Activated naive CD8-positive, alpha-beta T cell treated with anti-CD3 and anti-CD28 coated beads, Interleukin-2, amount 50 U/mL, for 24 hours (primary cell): ENCODE results near the gene ASB11.
"Not testable (repeated sequence)": the region's sequence is repeated elsewhere in the genome, so short reads cannot be mapped to it uniquely, and the experiment has no call there.

ENCODE experiments used
- ATAC-seq: fragments of 150-1000 bp; cut with Tn5 transposase; one replicate; pipeline ENCODE4 v1.10.0; 2021
- DNase-seq: peaks from one replicate; pipeline ENCODE4 v3.0.0; 2021
- H3K27ac Mint-ChIP-seq: one replicate; pipeline ENCODE4 v1.8.0; 2021; ENCODE audit warnings: mild to moderate bottlenecking, mixed read lengths
- H3K27me3 Mint-ChIP-seq: one replicate; pipeline ENCODE4 v1.8.0; 2021; ENCODE audit warnings: mixed read lengths
- H3K36me3 Mint-ChIP-seq: one replicate; pipeline ENCODE4 v1.8.0; 2021; ENCODE audit warnings: low read depth, mixed read lengths
- H3K4me1 Mint-ChIP-seq: one replicate; pipeline ENCODE4 v1.8.0; 2021; ENCODE audit warnings: mixed read lengths
- H3K4me3 Mint-ChIP-seq: one replicate; pipeline ENCODE4 v1.8.0; 2021; ENCODE audit warnings: mild to moderate bottlenecking, moderate library complexity, mixed read lengths
- H3K9me3 Mint-ChIP-seq: one replicate; pipeline ENCODE4 v1.8.0; 2021; ENCODE audit warnings: mixed read lengths

The ASB11 gene

DNA sequence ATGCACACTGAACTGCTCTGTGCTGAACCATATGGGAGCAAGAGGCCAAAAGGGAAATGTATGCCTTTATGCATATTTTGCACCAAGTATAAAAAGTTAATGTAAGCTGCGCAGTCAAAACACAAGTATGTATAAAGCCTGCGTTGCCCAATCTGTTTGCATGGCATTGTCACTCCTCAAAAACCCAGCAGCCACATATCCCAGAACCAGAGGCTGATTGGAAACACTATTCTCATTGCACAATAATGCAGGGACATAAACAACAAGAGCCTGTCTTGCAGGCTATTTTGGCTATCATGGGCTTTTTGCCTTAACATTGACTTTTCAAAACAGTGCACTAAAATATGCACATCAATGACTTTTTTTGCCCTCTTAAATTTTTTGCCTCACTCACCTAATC lies 40.5 kb downstream of the ASB11 start:
- no peaks in the 10 kb centered on the region for H3K36me3 Mint-ChIP-seq
- no peaks in the 10 kb centered on the region for H3K27me3 Mint-ChIP-seq
- H3K4me3 Mint-ChIP-seq = no peak overlapping the region
- DNase-seq = no peak
- no peaks in the 10 kb centered on the region for H3K9me3 Mint-ChIP-seq
- ATAC-seq = no peak
- no peak overlapping the region for H3K27ac Mint-ChIP-seq
- H3K4me1 Mint-ChIP-seq = peaks cover 4% of the 10 kb centered on the region

DNA sequence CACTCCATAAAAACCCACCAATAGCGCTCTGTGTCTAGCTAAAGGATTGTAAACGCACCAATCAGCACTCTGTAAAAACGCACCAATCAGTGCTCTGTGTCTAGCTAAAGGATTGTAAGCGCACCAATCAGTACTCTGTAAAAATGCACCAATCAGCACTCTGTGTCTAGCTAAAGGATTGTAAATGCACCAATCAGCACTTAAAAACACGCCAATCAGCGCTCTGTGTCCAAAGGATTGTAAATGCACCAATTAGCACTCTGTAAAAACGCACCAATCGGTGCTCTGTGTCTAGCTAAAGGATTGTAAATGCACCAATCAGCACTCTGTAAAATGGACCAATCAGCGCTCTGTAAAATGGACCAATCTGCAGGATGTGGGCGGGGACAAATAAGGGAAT lies 42.2 kb downstream of the ASB11 start:
- H3K4me3 Mint-ChIP-seq, H3K9me3 Mint-ChIP-seq: not testable (repeated sequence)

DNA sequence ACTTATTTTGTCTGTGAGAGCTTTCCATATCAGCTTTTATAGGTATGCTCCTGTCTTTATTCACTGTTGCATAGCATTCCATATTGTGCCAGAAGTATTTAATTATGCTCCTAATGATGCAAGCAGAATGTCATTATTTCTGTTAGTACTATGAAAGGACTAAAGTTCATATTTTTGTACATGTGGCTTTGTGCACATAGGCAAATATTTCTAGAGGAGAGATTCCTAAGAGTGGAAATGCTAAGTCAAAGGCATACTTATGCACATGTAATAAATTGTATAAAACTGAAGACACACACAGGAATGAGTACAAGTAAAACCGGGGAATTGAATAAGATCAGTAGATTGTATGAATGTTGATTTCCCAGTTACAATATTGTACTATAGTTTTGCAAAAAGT lies 43.7 kb downstream of the ASB11 start:
- no peak for ATAC-seq
- Mint-ChIP-seq H3K36me3 (no peaks in the 10 kb centered on the region), H3K27ac (no peak overlapping the region)

More for the DNA sequence above, 42.2 kb downstream of the ASB11 start:
- H3K36me3 Mint-ChIP-seq, H3K27ac Mint-ChIP-seq, DNase-seq, H3K27me3 Mint-ChIP-seq, H3K4me1 Mint-ChIP-seq, ATAC-seq: not testable (repeated sequence)

DNA sequence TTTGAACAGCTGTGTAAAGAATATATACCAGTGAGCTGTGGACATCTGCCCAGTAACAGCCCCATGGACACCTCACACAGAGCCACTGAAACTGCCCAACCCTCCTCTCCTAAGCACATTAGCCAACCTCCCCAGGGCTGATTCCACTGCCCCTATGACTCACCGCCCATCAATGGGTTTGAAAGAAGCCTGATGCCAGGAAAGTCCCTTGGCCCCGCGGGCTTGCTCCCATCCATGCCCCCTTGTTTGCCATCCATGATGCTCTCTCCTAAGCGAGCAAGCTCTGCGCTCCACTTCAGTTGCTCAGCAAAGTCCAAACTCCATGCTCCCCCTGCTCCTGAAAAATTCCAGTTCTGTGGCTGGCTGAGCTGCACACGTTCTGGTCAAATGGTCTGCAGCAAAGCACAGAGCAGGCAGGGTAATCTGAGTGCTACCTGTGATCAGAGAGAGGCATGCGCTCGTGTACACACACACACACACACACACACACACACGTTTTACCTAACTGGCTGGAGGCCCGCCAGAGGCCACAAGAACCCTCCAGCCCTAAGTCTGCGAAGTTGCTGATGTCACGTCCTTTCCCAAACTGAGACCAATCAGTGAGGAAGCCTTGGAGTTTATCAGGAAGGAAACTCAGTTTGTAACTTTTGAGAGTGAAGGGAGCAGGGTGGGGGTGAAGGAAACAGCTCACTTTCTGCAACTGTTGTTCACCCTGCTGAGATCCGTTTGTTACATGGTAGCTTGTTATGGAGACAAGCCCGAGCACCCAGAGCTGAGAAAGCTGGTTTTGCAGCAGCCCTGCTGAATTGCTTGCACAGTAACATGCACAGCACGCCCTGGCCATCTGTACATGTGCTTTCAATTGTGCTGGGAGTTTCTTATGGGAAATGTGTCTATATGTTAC lies 45.6 kb downstream of the ASB11 start, which contains the start of gene ASB9:
ASB9 (minus strand) TSS at position 466 of the 904 bp plus-strand sequence; CDS start at position 257, 209 bp downstream.
- DNase-seq (peak; percentile 8), ATAC-seq (peak; percentile 72)
- H3K27me3 Mint-ChIP-seq = no peaks in the 10 kb centered on the region
- H3K36me3 Mint-ChIP-seq = no peaks in the 10 kb centered on the region
- peak within 1 kb of the TSS; percentile 59 for H3K27ac Mint-ChIP-seq
- no peaks in the 10 kb centered on the region for H3K9me3 Mint-ChIP-seq
- peak within 1 kb of the TSS; percentile 53 for H3K4me3 Mint-ChIP-seq
- H3K4me1 Mint-ChIP-seq = peaks cover 9% of the 10 kb centered on the region

More for the DNA sequence above, 43.7 kb downstream of the ASB11 start:
- H3K27me3 Mint-ChIP-seq = no peaks in the 10 kb centered on the region
- no peak for DNase-seq
- H3K4me3 Mint-ChIP-seq = no peak overlapping the region
- H3K9me3 Mint-ChIP-seq = no peaks in the 10 kb centered on the region
- peaks cover 9% of the 10 kb centered on the region for H3K4me1 Mint-ChIP-seq

DNA sequence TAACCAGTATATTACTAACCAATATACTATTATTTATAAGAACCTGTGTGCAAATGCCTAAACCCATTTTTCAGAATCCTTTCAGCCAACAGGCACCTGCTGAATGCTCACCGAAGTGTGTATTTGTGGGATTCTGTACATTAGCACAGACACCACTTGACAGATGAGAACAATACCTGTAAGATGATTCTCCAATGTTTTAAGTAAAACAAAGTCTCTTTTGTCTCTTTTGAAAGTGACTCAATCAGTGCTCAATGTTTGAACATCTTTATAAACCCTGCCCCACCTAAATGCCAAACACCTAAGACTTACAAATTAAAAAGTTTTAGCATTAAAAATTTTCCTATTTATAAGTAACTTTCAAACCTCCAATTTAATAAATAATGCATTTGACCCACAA lies 46.3 kb downstream of the ASB11 start:
- Mint-ChIP-seq H3K27ac (no peak overlapping the region), H3K27me3 (no peaks in the 10 kb centered on the region), H3K36me3 (no peaks in the 10 kb centered on the region), H3K4me1 (peaks cover 9% of the 10 kb centered on the region), H3K4me3 (no peak overlapping the region), H3K9me3 (no peaks in the 10 kb centered on the region)
- DNase-seq (no peak), ATAC-seq (no peak)

DNA sequence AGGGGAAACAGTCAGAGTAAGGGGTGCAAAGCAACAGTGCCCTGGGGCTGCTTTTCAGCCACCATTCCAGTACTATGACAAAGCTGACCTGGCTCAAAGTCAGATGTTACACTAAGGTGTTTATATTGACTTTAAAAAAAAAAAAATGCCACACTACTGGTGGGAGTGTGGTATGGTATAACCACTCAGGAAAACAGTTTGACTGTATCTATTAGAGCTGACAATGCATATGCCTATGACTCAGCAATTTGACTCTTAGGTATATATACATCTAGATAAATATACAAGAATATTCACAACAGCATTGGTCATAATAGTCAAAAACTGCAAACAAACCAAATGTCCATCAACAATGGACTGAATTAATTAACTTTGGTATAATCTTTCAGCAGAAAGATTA lies 60.6 kb downstream of the ASB11 start:
- no peaks in the 10 kb centered on the region for H3K36me3 Mint-ChIP-seq
- ATAC-seq (no peak), DNase-seq (no peak)
- no peak overlapping the region for H3K27ac Mint-ChIP-seq
- no peaks in the 10 kb centered on the region for H3K9me3 Mint-ChIP-seq
- no peaks in the 10 kb centered on the region for H3K4me1 Mint-ChIP-seq
- no peaks in the 10 kb centered on the region for H3K27me3 Mint-ChIP-seq
- H3K4me3 Mint-ChIP-seq = no peak overlapping the region

DNA sequence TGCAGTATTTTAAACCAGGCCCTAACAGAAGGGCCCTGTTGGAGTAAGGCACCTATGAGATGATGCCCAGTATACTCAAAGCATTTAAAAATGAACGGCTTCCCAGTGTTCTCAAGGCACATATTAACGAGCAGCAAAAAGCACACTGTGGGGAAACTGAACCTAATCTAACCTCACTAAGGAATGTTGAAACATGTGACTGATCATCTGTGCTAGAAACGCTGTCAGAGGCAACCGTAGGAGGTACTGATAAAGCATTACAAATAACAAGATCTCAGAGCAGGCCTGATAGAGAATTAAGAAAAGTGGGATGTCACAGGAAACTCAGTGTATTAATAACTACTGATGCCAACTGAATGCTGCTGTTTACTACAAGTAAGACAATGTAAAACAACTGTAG lies 69.5 kb downstream of the ASB11 start:
- Mint-ChIP-seq H3K4me1 (peaks cover 18% of the 10 kb centered on the region), H3K36me3 (no peaks in the 10 kb centered on the region), H3K4me3 (no peak overlapping the region), H3K9me3 (no peaks in the 10 kb centered on the region), H3K27ac (no peak overlapping the region), H3K27me3 (no peaks in the 10 kb centered on the region)
- ATAC-seq = no peak
- DNase-seq = no peak

DNA sequence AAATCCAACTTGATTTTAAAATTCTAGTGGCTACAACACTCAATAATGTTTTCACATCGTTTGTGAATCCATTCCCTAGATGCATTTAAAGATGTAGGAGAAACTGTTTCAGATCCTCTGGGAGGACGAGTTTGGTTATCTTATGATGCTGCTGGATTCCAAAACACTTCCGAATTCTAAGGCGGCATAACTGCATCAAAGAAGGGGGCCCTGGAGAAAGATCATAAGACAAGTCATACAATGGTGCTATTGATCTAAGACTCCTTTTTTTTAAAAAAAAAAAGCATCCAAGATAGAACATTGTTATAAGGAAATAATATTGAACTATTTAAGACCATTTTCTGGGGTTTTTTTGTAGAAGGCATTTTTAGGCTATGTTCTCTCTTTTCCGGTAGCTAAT lies 71.0 kb downstream of the ASB11 start:
- ATAC-seq (no peak), DNase-seq (no peak)
- H3K27ac Mint-ChIP-seq = no peak overlapping the region
- no peak overlapping the region for H3K4me3 Mint-ChIP-seq
- no peaks in the 10 kb centered on the region for H3K36me3 Mint-ChIP-seq
- no peaks in the 10 kb centered on the region for H3K9me3 Mint-ChIP-seq
- peaks cover 18% of the 10 kb centered on the region for H3K4me1 Mint-ChIP-seq
- no peaks in the 10 kb centered on the region for H3K27me3 Mint-ChIP-seq

DNA sequence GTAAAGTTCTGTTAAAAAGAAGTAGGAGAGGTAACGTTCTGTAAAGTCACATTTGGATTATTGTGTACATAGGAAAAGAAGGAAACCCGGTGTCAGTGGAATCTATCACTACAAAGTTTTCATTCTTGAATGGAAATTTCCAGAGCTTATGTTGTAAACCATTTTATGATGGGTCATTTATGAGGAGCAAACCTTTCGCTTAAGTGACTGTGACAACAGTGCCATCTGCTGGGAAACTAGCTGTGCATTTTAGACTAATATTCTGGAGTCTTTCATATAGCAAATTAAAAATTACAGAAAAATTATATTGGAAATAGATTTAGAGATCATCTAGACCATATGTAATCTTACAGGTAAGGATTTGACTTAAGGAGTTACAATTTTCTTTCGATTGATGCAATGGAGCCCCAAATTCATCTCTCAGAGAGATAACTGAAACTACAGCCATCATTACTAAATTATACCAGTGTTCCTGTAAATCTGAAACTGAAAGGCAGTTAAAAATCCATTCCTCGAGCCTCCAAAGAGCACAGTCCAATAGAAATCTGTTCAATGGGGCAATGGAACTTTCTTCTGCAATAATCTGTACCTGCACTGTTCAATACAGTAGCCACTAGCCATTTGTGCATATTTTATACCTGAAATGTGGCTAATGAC lies 72.4 kb downstream of the ASB11 start:
- Mint-ChIP-seq H3K4me3 (no peak overlapping the region), H3K27me3 (no peaks in the 10 kb centered on the region), H3K4me1 (peaks cover 18% of the 10 kb centered on the region), H3K27ac (no peak overlapping the region), H3K36me3 (no peaks in the 10 kb centered on the region), H3K9me3 (no peaks in the 10 kb centered on the region)
- ATAC-seq = no peak
- peak; percentile 36 for DNase-seq

DNA sequence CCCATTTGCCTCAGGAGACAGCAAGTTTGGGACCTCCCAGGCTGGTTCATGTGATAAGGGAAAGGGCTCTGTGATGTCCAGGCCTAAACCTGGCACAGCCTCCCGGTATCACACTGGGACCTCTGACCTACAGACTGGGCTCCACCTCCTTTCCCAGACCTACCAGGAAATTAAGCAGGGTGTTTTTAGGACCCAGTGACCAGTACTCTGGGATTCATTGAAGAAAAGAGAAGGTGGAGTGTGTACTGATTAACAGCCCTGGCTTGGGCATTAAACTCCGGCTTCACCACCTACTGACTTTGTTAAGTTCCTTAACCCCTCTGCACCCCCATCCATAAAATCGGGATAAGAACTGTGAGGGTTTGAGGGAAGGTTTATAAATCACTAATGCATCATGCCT lies 74.1 kb downstream of the ASB11 start:
- DNase-seq (no peak), ATAC-seq (no peak)
- peaks cover 8% of the 10 kb centered on the region for H3K4me1 Mint-ChIP-seq
- H3K36me3 Mint-ChIP-seq = no peaks in the 10 kb centered on the region
- no peak overlapping the region for H3K4me3 Mint-ChIP-seq
- H3K9me3 Mint-ChIP-seq = no peaks in the 10 kb centered on the region
- H3K27me3 Mint-ChIP-seq = no peaks in the 10 kb centered on the region
- H3K27ac Mint-ChIP-seq = no peak overlapping the region

DNA sequence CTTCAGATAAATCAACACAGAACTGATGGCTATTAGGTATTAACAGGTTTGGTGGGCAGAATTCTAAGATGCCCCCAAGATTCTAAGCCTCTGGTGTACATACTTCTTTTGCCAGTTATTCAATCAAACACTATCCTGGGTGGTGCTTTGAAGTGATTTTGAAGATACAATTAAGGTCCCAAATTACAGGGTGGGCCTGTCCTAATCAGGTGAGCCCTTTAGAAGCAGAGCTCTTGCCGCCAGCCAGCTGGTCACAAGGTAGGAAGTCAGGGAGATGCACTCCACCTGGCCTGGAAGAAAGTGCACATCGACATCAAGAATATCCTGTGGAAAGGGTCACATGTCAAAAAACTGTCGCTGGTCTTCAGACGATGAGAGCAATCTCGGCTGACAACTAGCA lies 75.0 kb downstream of the ASB11 start:
- no peaks in the 10 kb centered on the region for H3K27me3 Mint-ChIP-seq
- ATAC-seq = no peak
- H3K9me3 Mint-ChIP-seq = no peaks in the 10 kb centered on the region
- H3K27ac Mint-ChIP-seq = no peak overlapping the region
- DNase-seq = no peak
- no peaks in the 10 kb centered on the region for H3K36me3 Mint-ChIP-seq
- H3K4me3 Mint-ChIP-seq = no peak overlapping the region
- peaks cover 7% of the 10 kb centered on the region for H3K4me1 Mint-ChIP-seq

DNA sequence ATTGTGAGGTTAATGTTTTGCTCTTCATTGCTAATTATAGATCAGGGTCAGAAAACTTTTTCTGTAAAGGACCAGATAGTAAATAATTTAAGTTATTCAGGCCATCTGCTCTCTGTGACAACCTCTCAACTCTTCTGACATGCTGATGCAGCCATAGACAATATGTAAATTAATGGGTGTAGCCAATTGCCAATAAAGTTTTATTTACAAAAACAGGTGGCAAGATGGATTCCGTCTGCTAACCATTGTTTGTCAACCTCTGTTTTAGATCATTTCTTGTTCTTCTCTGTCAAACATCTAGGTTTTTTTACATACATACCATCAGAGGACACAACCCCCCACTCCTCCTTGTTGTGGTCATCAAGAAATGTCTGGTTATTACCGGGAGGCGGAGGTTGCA lies 79.3 kb downstream of the ASB11 start:
- ATAC-seq (no peak), DNase-seq (no peak)
- no peaks in the 10 kb centered on the region for H3K27me3 Mint-ChIP-seq

DNA sequence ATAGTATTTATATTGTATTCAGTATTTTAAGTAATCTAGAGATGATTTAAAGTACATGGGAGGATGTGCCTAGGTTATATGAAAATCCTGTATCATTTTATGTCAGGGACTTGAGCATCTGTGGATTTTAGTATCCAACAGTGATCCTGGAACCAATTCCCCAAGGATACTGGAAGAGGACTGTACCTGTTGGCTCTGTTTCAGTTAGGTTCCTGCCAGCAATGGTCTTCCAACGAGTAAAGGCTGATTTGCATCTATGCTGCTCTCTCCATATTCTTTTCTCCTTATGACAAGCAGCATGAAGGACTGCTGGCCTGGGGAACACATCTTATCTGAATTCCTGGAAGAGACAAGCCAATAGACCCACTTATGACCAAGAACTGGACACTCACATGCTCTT lies 80.4 kb downstream of the ASB11 start:
- DNase-seq (no peak), ATAC-seq (no peak)
- no peak overlapping the region for H3K27ac Mint-ChIP-seq
- H3K9me3 Mint-ChIP-seq = no peaks in the 10 kb centered on the region
- H3K4me1 Mint-ChIP-seq = no peaks in the 10 kb centered on the region
- H3K27me3 Mint-ChIP-seq = no peaks in the 10 kb centered on the region
- H3K36me3 Mint-ChIP-seq = no peaks in the 10 kb centered on the region
- no peak overlapping the region for H3K4me3 Mint-ChIP-seq

More for the DNA sequence above, 79.3 kb downstream of the ASB11 start:
- Mint-ChIP-seq H3K36me3 (no peaks in the 10 kb centered on the region), H3K4me3 (no peak overlapping the region), H3K4me1 (no peaks in the 10 kb centered on the region), H3K27ac (no peak overlapping the region), H3K9me3 (no peaks in the 10 kb centered on the region)

DNA sequence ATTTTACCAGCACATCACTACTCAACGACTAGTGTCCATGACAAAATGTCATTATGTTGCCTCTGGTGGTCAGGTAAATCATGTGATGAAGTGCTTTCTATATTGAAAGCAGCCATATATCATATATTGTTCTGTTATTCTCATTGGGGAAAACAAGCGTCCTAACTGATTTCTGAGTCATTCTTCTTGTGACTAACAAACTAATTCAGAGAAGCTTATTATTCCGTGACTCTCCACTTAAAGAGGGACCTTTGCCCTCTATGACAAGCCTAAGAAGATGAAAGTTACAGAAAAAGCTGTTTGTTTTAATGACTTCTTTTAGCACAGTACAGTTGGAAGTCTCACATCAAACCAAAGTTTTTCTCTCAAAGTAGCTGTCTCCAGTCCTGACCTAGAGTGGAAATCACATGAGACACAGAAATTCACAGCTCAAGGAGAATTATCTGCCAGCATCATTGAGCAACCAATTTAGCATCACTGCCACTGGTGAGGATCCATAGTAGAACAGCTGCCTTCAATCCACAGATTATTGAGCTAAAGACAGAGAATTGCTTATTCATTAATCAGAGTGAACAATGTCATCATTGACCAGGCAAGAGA lies 81.9 kb downstream of the ASB11 start:
- Mint-ChIP-seq H3K27me3 (no peaks in the 10 kb centered on the region), H3K4me3 (no peak overlapping the region), H3K4me1 (no peaks in the 10 kb centered on the region), H3K9me3 (no peaks in the 10 kb centered on the region), H3K27ac (no peak overlapping the region), H3K36me3 (no peaks in the 10 kb centered on the region)
- DNase-seq (no peak), ATAC-seq (no peak)
